Fibroblast of lung (primary cell): Measurements from ENCODE around the gene CNTF.

Experiments
- CTCF ChIP-seq, 2 donors: IDR thresholded peaks in 1 of 2; conservative IDR thresholded peaks in 1 of 2; 1 replicate in 1 of 2; 2 replicates in 1 of 2; pipeline ENCODE4 v1.5.1; 2011 to 2012; ENCODE audit warnings: low read length in 2 of 2, control low read depth in 1 of 2, inconsistent platforms in 1 of 2, low read depth in 1 of 2, mild to moderate bottlenecking in 1 of 2
- EZH2 ChIP-seq: IDR thresholded peaks from 2 replicates; pipeline ENCODE4 v1.5.1; 2012; ENCODE audit warnings: low read length, control low read depth, mild to moderate bottlenecking; ENCODE audit errors: missing control alignments

- TF ChIP-seq CTCF (conservative IDR thresholded peaks at IDR 0.05 in 1 of 2, IDR thresholded peaks at IDR 0.05 in 1 of 2; ENCODE audit: low read depth in 1 of 2, low read length in 2 of 2) (no peak), EZH2 (no peak)
These were observed 14.1 kb upstream of the CNTF start for GRCh38 chr11:58608331-58608730.
